CD4-positive, alpha-beta T cell (primary cell): ENCODE results near the gene PLXNB2. TPM values are rescaled to one million over a fixed set of nuclear protein-coding genes. Genes with fewer than 3 reads are reported as not detected.

Experiments used
- ATAC-seq: fragments of 200-7000 bp; cut with Tn5 transposase; one replicate; pipeline ENCODE4 v1.10.0; 2022; ENCODE audit warnings: mild to moderate bottlenecking; ENCODE audit not compliant: poor library complexity
- CTCF ChIA-PET: fragments of 350-600 bp; sonication (Branson Sonifier 250); formaldehyde crosslinking; loops from one replicate; lab custom pipeline; 2021; ENCODE audit warnings: antibody characterized with exemption, inconsistent platforms; lab: Charles Lee
- POLR2A ChIA-PET: fragments of 350-600 bp; sonication (Branson Sonifier 250); formaldehyde crosslinking; loops from one replicate; lab custom pipeline; 2021; ENCODE audit warnings: antibody characterized with exemption, inconsistent platforms; lab: Charles Lee
- DNase-seq, 14 experiments: peaks; one replicate each; pipeline ENCODE4 v3.0.0-alpha.2; 2013 to 2020; ENCODE audit warnings: mixed read lengths in 2 of 14
- H3K27ac ChIP-seq, 2 donors: one replicate each; pipeline versions ENCODE4 v1.5.1 to v1.7.0; 2013; ENCODE audit warnings: low read length in 2 of 2, low read depth in 1 of 2, mild to moderate bottlenecking in 1 of 2
- H3K27me3 ChIP-seq, 2 experiments: 1 replicate in 1 of 2; 2 replicates in 1 of 2; pipeline versions ENCODE4 v1.6.1 to v1.7.0; 2013; ENCODE audit warnings: low read length in 2 of 2, control low read depth in 1 of 2, mild to moderate bottlenecking in 1 of 2, moderate library complexity in 1 of 2; ENCODE audit not compliant: insufficient read depth in 2 of 2, control insufficient read depth in 1 of 2
- H3K36me3 ChIP-seq: one replicate; pipeline ENCODE4 v1.6.1; 2013; ENCODE audit warnings: low read length, control low read depth; ENCODE audit not compliant: insufficient read depth
- H3K4me1 ChIP-seq: one replicate; pipeline ENCODE4 v1.6.1; 2013; ENCODE audit warnings: low read length, control low read depth; ENCODE audit not compliant: insufficient read depth
- H3K4me3 ChIP-seq: one replicate; pipeline ENCODE4 v1.5.1; 2013; ENCODE audit warnings: mild to moderate bottlenecking, low read length, moderate library complexity
- H3K9me3 ChIP-seq, 2 experiments: 1 replicate in 1 of 2; 2 replicates in 1 of 2; pipeline versions ENCODE4 v1.6.1 to v1.7.0; 2013; ENCODE audit warnings: low read length in 2 of 2, mild to moderate bottlenecking in 2 of 2, control low read depth in 1 of 2, moderate library complexity in 1 of 2; ENCODE audit not compliant: control insufficient read depth in 1 of 2, insufficient read depth in 1 of 2
- H3K27ac Mint-ChIP-seq: one replicate; pipeline ENCODE4 v1.8.0; 2020; ENCODE audit warnings: mixed read lengths
- H3K27me3 Mint-ChIP-seq: one replicate; pipeline ENCODE4 v1.8.0; 2021; ENCODE audit warnings: mixed read lengths
- H3K36me3 Mint-ChIP-seq: one replicate; pipeline ENCODE4 v1.8.0; 2021; ENCODE audit warnings: low read depth, mixed read lengths
- H3K4me1 Mint-ChIP-seq: one replicate; pipeline ENCODE4 v1.8.0; 2021; ENCODE audit warnings: low read depth, mixed read lengths
- H3K4me3 Mint-ChIP-seq: one replicate; pipeline ENCODE4 v1.8.0; 2020; ENCODE audit warnings: mild to moderate bottlenecking, mixed read lengths
- H3K9me3 Mint-ChIP-seq: one replicate; pipeline ENCODE4 v1.8.0; 2020; ENCODE audit warnings: mixed read lengths
- intact Hi-C, 2 experiments: fragments of 100-400 bp; cut with DNase I in 1 of 2; cut with micrococcal nuclease in 1 of 2; formaldehyde crosslinking; loops; one replicate each; pipeline versions ENCODE4 v1.15.1 to v1.9.0; 2023 to 2025; cut with DNase I, micrococcal nuclease
- total RNA-seq, 174 experiments: library from RNA in 2 of 174; stranded (reverse) in 2 of 174; gene quantifications; one replicate each; pipeline ENCODE4 v1.2.3 and lab custom pipeline; 2021 to 2026
- TF ChIP-seq, protein P1 (sequence below): fragments of 200-600 bp; IDR thresholded peaks from one replicate; pipeline ENCODE4 v1.8.0; 2022; ENCODE audit warnings: antibody characterized with exemption, mild to moderate bottlenecking

Gene PLXNB2
- total RNA-seq, 2 experiments from 2014 or later, result 2.8 to 3.9 TPM

DNA sequence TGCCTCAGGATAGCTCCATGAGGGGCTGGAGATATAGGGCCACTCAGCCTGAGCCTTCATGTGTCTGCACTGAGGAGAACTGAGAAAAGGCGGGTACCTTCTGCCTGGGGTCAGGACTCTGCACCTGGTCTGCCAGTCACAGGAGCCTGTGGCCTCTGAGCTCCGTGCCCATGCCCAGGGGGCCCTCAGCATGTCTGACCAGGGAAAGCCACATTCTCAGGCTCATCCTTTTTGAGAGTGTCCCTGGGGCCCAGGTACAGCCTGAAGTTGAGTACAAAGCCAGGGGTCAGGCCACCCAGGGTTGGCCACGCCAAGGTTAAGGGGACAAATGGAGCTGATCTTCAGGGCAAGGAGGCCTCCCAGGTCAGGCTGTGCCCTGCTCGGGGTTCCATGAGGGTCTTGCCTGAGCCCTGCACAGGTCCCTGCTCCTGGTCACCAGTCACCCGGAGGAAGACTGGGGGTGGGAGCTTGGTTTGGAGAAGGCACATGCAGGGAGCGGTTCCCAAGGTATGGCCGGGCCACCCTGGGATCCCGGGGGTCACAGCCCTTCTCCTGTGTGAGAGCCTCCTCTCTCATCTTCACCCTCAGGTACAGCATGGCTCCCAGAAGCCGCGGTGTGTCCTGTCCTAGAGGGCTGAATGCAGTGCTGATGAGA is 13.4 kb upstream of the PLXNB2 start:
- Histone ChIP-seq H3K36me3 (no peaks in the 10 kb centered on the region), H3K27me3 (no peaks in the 10 kb centered on the region), H3K4me1 (no peaks in the 10 kb centered on the region), H3K27ac (no peak overlapping the region), H3K4me3 (no peak overlapping the region), H3K9me3 (no peaks in the 10 kb centered on the region)
- CTCF ChIA-PET, result interaction anchor here (0.9 kb wide), 1 partner anchor 21 kb away, joined by 6 read pairs; no protein-coding TSS in a partner anchor
- peaks cover 2% of the 10 kb centered on the region for H3K4me1 Mint-ChIP-seq
- intact Hi-C loops, result no loop called here
- no peaks in the 10 kb centered on the region for H3K27me3 Mint-ChIP-seq
- H3K36me3 Mint-ChIP-seq, result no peaks in the 10 kb centered on the region
- POLR2A ChIA-PET, result no interaction called here
- no peak overlapping the region for H3K4me3 Mint-ChIP-seq
- no peak overlapping the region for H3K27ac Mint-ChIP-seq
- ATAC-seq (no peak), DNase-seq (no peak)
- TF ChIP-seq, protein P1, sequence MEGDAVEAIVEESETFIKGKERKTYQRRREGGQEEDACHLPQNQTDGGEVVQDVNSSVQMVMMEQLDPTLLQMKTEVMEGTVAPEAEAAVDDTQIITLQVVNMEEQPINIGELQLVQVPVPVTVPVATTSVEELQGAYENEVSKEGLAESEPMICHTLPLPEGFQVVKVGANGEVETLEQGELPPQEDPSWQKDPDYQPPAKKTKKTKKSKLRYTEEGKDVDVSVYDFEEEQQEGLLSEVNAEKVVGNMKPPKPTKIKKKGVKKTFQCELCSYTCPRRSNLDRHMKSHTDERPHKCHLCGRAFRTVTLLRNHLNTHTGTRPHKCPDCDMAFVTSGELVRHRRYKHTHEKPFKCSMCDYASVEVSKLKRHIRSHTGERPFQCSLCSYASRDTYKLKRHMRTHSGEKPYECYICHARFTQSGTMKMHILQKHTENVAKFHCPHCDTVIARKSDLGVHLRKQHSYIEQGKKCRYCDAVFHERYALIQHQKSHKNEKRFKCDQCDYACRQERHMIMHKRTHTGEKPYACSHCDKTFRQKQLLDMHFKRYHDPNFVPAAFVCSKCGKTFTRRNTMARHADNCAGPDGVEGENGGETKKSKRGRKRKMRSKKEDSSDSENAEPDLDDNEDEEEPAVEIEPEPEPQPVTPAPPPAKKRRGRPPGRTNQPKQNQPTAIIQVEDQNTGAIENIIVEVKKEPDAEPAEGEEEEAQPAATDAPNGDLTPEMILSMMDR, result no peak
- H3K9me3 Mint-ChIP-seq, result no peaks in the 10 kb centered on the region

DNA sequence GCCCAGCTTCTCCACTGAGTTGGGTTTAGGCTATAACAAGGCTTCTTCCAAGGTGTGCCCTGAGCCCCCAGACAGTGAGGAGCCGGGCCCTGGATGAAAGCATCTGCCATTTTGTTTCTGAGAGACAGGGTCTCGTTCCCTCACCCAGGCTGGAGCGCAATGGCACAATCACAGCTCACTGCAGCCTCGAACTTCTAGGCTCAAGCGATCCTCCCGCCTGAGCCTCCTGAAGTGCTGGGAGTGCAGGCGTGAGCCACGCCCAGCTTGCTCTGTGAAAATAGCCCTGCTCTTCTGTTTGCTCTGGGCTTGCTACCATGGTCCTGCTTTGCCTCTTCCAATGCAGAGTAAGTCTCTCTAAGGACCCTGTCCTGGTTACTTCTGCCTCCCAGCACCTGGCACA is 12.7 kb upstream of the PLXNB2 start:
- H3K9me3 Mint-ChIP-seq, result no peaks in the 10 kb centered on the region
- peaks cover 5% of the 10 kb centered on the region for H3K4me1 Mint-ChIP-seq
- POLR2A ChIA-PET, result no interaction called here
- peaks cover 4% of the 10 kb centered on the region for H3K4me1 ChIP-seq
- ATAC-seq (no peak), DNase-seq (no peak)
- TF ChIP-seq, protein P1, result no peak
- H3K27ac Mint-ChIP-seq, result no peak overlapping the region
- no peak overlapping the region for H3K4me3 ChIP-seq
- intact Hi-C loops, result no loop called here
- no peaks in the 10 kb centered on the region for H3K36me3 ChIP-seq
- no peaks in the 10 kb centered on the region for H3K27me3 Mint-ChIP-seq
- no peaks in the 10 kb centered on the region for H3K27me3 ChIP-seq
- H3K36me3 Mint-ChIP-seq, result no peaks in the 10 kb centered on the region
- CTCF ChIA-PET, result no interaction called here
- H3K4me3 Mint-ChIP-seq, result no peak overlapping the region
- H3K27ac ChIP-seq, result no peak overlapping the region
- no peaks in the 10 kb centered on the region for H3K9me3 ChIP-seq

DNA sequence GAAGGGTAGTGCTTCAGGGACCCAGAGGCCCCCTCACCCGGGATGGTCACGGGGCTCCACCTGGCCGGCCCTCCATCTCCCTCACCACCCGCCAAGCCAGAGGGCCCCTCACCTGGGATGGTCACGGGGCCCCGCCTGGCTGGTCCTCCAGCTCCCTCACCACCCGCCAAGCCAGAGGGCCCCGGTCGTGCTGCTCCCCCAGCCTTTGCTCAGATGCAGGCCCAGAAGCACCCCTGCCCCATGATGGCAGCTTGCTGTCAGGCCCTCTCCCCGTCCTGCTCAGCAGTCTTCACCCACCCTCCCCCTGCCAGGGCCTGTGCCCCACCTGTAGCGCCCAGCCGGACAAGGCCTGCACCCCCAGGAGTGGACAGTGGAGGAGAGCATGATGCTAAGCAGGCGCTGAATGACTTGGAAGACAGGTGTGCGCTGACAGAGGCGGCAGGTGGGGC is 12.1 kb upstream of the PLXNB2 start:
- intact Hi-C loops, result no loop called here
- TF ChIP-seq, protein P1, result no peak
- Mint-ChIP-seq H3K27ac (no peak overlapping the region), H3K4me1 (peaks cover 7% of the 10 kb centered on the region), H3K36me3 (no peaks in the 10 kb centered on the region), H3K27me3 (no peaks in the 10 kb centered on the region), H3K4me3 (no peak overlapping the region), H3K9me3 (no peaks in the 10 kb centered on the region)
- ATAC-seq (no peak), DNase-seq (no peak)
- H3K36me3 ChIP-seq, result no peaks in the 10 kb centered on the region
- peaks cover 10% of the 10 kb centered on the region for H3K4me1 ChIP-seq
- no peak overlapping the region for H3K27ac ChIP-seq
- no peaks in the 10 kb centered on the region for H3K27me3 ChIP-seq
- ChIA-PET POLR2A (interaction anchor here (0.6 kb wide), 1 partner anchor 64 kb away, joined by 3 read pairs; no protein-coding TSS in a partner anchor), CTCF (no interaction called here)
- no peak overlapping the region for H3K4me3 ChIP-seq
- H3K9me3 ChIP-seq, result no peaks in the 10 kb centered on the region
